ENCODE measurements around the gene DNALI1. TPM values are rescaled to one million over a fixed set of nuclear protein-coding genes. Genes with fewer than 3 reads are reported as not detected.
"Not testable (repeated sequence)": the region's sequence is repeated elsewhere in the genome, so short reads cannot be mapped to it uniquely, and the experiment has no call there.

Gene DNALI1
- polyA plus RNA-seq, 1 of the 3 experiments (the other 2 are of a cell fraction), result 17.4 TPM

- Histone ChIP-seq H3K36me3 (replicated peaks in 1 of 2; ENCODE audit: control insufficient read depth in 1 of 2, insufficient read depth in 2 of 2, low read length in 1 of 2) (peaks cover 9 to 15% of the 10 kb centered on the region in 2 experiments), H3K9ac (no peak overlapping the region), H3F3A (replicated peaks; ENCODE audit: insufficient read depth) (peaks cover 8% of the 10 kb centered on the region), H3K27me3 (ENCODE audit: insufficient read depth) (no peaks in the 10 kb centered on the region), H3K4me3 (ENCODE audit: low read depth in 2 of 2, low read length in 1 of 2) (no peak overlapping the region), H3K4me2 (no peak overlapping the region), H3K4me1 (ENCODE audit: control insufficient read depth in 1 of 2, insufficient read depth in 2 of 2, low read depth in 1 of 2, low read length in 1 of 2) (peaks cover 0 to 12% of the 10 kb centered on the region in 2 experiments; a peak in 1 of 4 replicates), H3K27ac (ENCODE audit: low read depth in 2 of 2, low read length in 1 of 2) (no peak overlapping the region), H2AFZ (ENCODE audit: low read depth) (no peak overlapping the region), H4K20me1 (ENCODE audit: insufficient read depth) (no peaks in the 10 kb centered on the region), H3K9me3 (no peaks in the 10 kb centered on the region), H3K79me2 (ENCODE audit: insufficient read depth) (peaks cover under 1% of the 10 kb centered on the region; the same call in 1 of the 2 replicates), H3K9me2 (no peaks in the 10 kb centered on the region)
- WGBS (ENCODE audit: low lambda C conversion rate), result 67% methylated on average over 3 of the region's 7 CpGs
- POLR2A ChIA-PET, result no interaction called here
- no peak for TF ChIP-seq USF2 (IDR thresholded peaks at IDR 0.05; ENCODE audit: borderline replicate concordance, low read depth, low read length)
- TF ChIP-seq GABPA (IDR thresholded peaks at IDR 0.05; ENCODE audit: low read depth), result no peak
- TF ChIP-seq TAF1 (IDR thresholded peaks at IDR 0.05; ENCODE audit: borderline replicate concordance, low read depth, low read length), result no peak
- no peak for TF ChIP-seq PBX3 (IDR thresholded peaks at IDR 0.05)
- TF ChIP-seq RXRA (IDR thresholded peaks at IDR 0.05; ENCODE audit: borderline replicate concordance, low read depth), result no peak
- no peak for TF ChIP-seq ELF1 (IDR thresholded peaks at IDR 0.05)
- TF ChIP-seq MEF2A (IDR thresholded peaks at IDR 0.05; ENCODE audit: borderline replicate concordance, low read depth), result no peak
- no peak for TF ChIP-seq CHD2 (IDR thresholded peaks at IDR 0.05; ENCODE audit: low read length, partially characterized antibody)
- TF ChIP-seq REST (IDR thresholded peaks at IDR 0.05; ENCODE audit: low read depth, low read length), result no peak
- TF ChIP-seq JUND (IDR thresholded peaks at IDR 0.05), result no peak
- no peak for TF ChIP-seq EP300 (IDR thresholded peaks at IDR 0.05; ENCODE audit: borderline replicate concordance in 1 of 2, low read depth in 1 of 2, low read length in 1 of 2)
- TF ChIP-seq NRF1 (IDR thresholded peaks at IDR 0.05; ENCODE audit: low read depth, low read length), result no peak
- no peak for TF ChIP-seq EZH2phosphoT487 (IDR thresholded peaks at IDR 0.05; ENCODE audit: borderline replicate concordance, low read depth)
- TF ChIP-seq IRF3 (IDR thresholded peaks at IDR 0.05; ENCODE audit: low read depth, low read length), result no peak
- CTCF ChIA-PET, result no interaction called here
- DNase-seq, result no peak
Measured at GRCh38 chr1:37559080-37559479, 2.3 kb downstream of the DNALI1 start.

GRCh38 chr1:37559957-37560379 lies 3.2 kb downstream of the DNALI1 start:
- DNase-seq; H2AFZ ChIP-seq (ENCODE audit: low read depth); H3K4me3 ChIP-seq (ENCODE audit: low read depth in 2 of 2, low read length in 1 of 2); H3K79me2 ChIP-seq (ENCODE audit: insufficient read depth); H3K4me2 ChIP-seq; H4K20me1 ChIP-seq (ENCODE audit: insufficient read depth); H3K27me3 ChIP-seq (ENCODE audit: insufficient read depth); H3K9ac ChIP-seq; POLR2A ChIA-PET; H3K27ac ChIP-seq (ENCODE audit: low read depth in 2 of 2, low read length in 1 of 2); H3K9me2 ChIP-seq; H3F3A ChIP-seq (replicated peaks; ENCODE audit: insufficient read depth); H3K9me3 ChIP-seq: not testable (repeated sequence)
- Histone ChIP-seq H3K4me1 (ENCODE audit: control insufficient read depth in 1 of 2, insufficient read depth in 2 of 2, low read depth in 1 of 2, low read length in 1 of 2) (peaks cover 0 to 12% of the 10 kb centered on the region in 2 experiments; a peak in 1 of 4 replicates), H3K36me3 (replicated peaks in 1 of 2; ENCODE audit: control insufficient read depth in 1 of 2, insufficient read depth in 2 of 2, low read length in 1 of 2) (peaks cover 12 to 19% of the 10 kb centered on the region in 2 experiments)
- 75% methylated on average over 12 of the region's 12 CpGs for WGBS (ENCODE audit: low lambda C conversion rate)
- CTCF ChIA-PET, result interaction anchor here (1.5 kb wide), 2 partner anchors 38 to 123 kb away, joined by 3 to 5 read pairs; no protein-coding TSS in a partner anchor

All from SK-N-SH (cell line).